Stimulated activated naive CD8-positive, alpha-beta T cell treated with anti-CD3 and anti-CD28 coated beads, Interleukin-15, Interleukin-2, amounts not matched to agents 100 ng/mL and 50 ng/mL, for 24 hours (primary cell): ENCODE measurements around the gene LMF2.

Experiments
- H3K27ac Mint-ChIP-seq: one replicate; pipeline ENCODE4 v1.8.0; 2021; ENCODE audit warnings: mild to moderate bottlenecking, mixed read lengths
- H3K27me3 Mint-ChIP-seq: one replicate; pipeline ENCODE4 v1.8.0; 2021; ENCODE audit warnings: mixed read lengths
- H3K36me3 Mint-ChIP-seq: one replicate; pipeline ENCODE4 v1.8.0; 2021; ENCODE audit warnings: low read depth, mixed read lengths
- H3K4me1 Mint-ChIP-seq: one replicate; pipeline ENCODE4 v1.8.0; 2021; ENCODE audit warnings: low read depth, mixed read lengths
- H3K4me3 Mint-ChIP-seq: one replicate; pipeline ENCODE4 v1.8.0; 2021; ENCODE audit warnings: mild to moderate bottlenecking, mixed read lengths
- H3K9me3 Mint-ChIP-seq: one replicate; pipeline ENCODE4 v1.8.0; 2021; ENCODE audit warnings: mixed read lengths

The LMF2 gene

GRCh38 chr22:50488006-50488677 is 19.4 kb downstream of the LMF2 start:
- Mint-ChIP-seq H3K36me3 (no peaks in the 10 kb centered on the region), H3K4me3 (no peak overlapping the region), H3K27me3 (no peaks in the 10 kb centered on the region), H3K27ac (no peak overlapping the region), H3K4me1 (peaks cover 7% of the 10 kb centered on the region), H3K9me3 (no peaks in the 10 kb centered on the region)

DNA sequence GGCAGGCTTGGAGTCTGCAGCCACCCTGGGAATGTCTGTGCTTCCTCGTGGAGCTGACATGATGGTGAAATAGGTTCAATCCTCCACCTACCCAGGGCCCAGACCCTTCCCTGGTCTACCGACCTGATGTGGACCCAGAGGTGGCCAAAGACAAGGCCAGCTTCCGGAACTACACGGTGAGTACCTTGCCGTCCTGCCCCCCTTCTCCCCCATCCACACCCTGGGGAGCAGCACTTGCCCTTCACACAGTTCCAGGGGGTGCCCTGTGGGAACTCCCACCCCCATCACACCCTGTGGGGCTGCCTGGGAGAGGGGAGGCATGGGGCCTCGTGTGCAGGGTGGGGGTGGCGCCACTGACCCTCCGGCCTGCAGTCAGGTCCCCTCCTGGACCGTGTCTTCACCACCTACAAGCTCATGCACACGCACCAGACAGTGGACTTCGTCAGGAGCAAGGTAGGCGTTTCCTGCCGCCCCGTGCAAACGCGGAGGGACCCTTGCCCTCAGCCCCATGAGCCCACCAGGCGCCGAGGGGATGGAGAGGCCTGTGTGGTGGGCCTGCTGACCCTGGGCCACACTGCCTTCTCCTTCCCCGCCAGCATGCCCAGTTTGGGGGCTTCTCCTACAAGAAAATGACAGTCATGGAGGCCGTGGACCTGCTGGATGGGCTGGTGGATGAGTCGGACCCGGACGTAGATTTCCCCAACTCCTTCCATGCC is 20.1 kb downstream of the LMF2 start:
- Mint-ChIP-seq H3K36me3 (no peaks in the 10 kb centered on the region), H3K27me3 (no peaks in the 10 kb centered on the region), H3K9me3 (no peaks in the 10 kb centered on the region), H3K27ac (no peak overlapping the region), H3K4me1 (peaks cover 7% of the 10 kb centered on the region), H3K4me3 (no peak overlapping the region)

DNA sequence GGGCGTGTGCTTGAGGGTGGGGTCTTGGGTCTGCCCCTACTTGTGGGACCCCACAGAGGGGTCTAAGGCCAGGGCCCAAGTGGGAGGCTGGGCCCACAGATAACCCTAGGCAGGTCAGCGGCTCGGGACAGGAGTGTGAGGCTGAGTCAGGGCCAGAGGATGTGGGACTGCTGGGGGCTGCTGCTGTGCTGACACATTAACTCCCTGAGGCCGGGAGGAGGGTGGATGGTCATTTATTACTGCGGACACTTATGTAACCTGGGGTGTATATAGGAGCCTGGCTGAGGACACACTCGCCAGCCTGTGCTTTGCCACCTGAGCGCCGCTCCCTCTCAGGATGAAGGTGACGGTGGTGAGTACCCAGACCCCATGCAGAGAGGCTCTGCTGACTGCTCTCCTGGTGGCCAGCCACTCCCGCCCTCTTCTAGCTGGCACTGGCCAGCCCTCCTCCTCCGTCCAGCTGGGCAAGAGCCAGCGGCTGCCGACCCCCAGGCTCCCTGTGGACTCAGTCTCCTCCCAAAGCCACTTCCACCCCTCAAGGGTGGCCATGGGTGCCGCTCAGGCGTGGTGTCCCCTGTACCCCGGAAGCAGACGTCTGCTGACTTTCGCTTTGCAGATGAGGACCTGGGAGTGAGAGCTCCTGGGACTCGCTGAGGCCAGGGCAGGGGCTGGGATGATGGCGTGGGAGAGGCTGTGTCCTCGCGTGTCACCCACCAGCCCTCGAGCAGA is 20.8 kb downstream of the LMF2 start, which contains the start of gene MIOX:
TSS of gene MIOX (plus strand) at position 299 of the 729 bp plus-strand sequence. CDS start at position 338, 39 bp downstream.
- Mint-ChIP-seq H3K9me3 (no peaks in the 10 kb centered on the region), H3K36me3 (no peaks in the 10 kb centered on the region), H3K4me1 (peaks cover 7% of the 10 kb centered on the region), H3K27ac (no peak within 1 kb of the TSS), H3K4me3 (no peak within 1 kb of the TSS), H3K27me3 (no peaks in the 10 kb centered on the region)

DNA sequence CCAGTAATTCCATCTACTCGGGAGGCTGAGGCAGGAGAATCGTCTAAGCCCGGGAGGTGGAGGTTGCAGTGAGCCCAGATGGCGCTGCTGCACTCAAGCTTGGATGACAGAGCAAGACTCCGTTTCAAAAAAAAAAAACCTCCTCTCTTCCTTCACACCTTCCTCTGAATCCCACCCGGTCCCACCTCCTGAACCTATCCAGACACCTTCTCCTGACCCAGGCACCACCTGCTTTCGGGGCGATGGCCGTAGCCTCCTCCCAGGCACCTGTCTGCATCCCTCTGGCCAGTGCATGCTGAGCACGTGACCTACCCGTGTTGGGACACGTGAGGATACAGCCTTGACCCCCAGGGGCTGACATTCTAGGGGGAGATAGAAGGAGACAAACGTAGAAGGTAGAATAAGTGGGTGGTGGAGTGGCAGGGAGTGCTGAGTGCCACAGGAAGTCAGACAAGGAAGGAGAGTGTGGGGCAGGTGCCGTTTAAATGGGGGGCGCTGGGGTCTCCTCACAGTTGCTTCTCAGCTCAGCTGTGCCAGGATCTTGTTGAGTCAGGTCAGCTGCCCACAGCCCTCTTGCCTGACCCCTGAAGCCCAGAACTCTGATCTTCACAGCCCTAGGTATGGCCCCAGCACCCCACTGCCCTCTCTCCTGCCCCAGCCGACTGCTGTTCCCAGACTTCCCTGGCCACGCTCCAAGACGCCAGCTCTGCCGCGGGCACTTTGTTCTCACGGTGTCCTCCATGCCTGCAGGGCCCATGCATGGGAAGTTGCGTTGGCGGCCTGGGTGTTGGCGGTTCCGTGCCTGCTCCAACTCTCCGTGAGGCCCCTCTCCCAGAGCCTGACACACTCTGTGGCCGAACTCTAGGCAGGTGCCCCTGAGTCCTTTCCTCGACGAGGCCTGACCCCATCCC is 22.0 kb downstream of the LMF2 start:
- Mint-ChIP-seq H3K27me3 (no peaks in the 10 kb centered on the region), H3K9me3 (no peaks in the 10 kb centered on the region), H3K4me1 (no peaks in the 10 kb centered on the region), H3K36me3 (no peaks in the 10 kb centered on the region), H3K27ac (no peak overlapping the region), H3K4me3 (no peak overlapping the region)

DNA sequence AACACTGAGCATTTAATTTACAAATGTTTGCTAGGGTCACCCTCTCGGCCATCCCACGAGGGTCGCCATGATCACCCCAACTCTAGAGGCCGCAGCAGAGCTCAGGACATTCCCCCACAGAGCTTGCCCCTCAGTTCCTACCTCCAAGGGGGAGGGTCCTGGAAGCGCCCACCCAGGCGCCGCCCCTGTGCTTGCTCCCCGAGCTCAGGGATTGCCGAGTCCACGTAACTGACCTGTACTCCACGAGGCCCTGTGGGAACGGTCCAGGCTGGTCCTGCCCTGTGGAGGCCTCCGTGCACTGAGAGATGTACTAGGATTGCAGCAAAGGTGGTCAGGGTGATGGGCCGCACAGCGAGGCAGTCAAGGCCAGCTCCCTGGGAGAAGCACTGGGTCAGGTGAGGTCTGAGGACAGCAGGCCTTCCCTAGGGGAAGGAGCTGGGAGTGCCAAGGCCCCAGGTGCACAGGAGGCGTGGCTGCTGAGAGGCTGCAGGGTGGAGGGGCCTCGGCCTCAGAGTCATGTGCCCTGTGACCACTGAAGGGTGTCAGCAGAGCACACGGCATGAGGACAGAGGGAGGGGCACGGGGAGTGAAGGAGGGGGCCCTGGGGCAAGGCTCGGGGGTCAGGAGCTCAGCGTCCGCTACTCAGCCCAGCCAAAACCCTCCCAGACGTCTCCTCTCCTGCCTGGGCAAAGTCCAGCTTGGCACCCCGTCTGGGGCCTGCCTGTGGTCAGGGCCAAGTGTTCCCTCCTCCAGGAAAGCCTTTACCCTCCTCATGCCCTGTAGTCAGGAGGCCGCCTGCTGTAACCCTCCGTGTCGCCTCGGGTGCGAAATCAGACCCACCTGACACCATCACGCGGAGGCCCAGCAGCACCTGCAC is 23.3 kb downstream of the LMF2 start:
- H3K4me1 Mint-ChIP-seq = peaks cover 4% of the 10 kb centered on the region
- H3K9me3 Mint-ChIP-seq = no peaks in the 10 kb centered on the region
- no peak overlapping the region for H3K4me3 Mint-ChIP-seq
- H3K27ac Mint-ChIP-seq = no peak overlapping the region
- H3K27me3 Mint-ChIP-seq = peaks cover 10% of the 10 kb centered on the region
- no peaks in the 10 kb centered on the region for H3K36me3 Mint-ChIP-seq

DNA sequence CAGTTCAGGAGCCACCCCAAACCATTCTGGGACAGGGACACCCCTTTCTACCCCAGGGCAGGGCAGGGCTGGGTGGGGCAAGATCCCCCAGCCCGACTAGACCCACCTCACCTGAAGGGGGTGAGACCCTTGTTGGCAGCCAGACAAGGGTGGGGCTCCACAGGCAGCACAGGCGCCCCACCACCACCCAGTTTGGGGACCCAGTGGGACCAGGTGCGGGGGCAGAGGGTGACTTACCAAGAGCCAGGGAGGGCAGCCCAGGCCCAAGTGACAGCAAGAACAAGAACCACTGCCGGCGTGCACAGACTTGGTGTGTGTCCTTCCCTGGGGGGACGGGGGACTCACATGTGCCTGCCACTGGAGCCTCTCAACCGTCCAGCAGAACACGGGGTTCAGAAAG is 23.9 kb downstream of the LMF2 start:
- H3K4me1 Mint-ChIP-seq = peaks cover 4% of the 10 kb centered on the region
- H3K4me3 Mint-ChIP-seq = no peak overlapping the region
- peaks cover 10% of the 10 kb centered on the region for H3K27me3 Mint-ChIP-seq
- no peak overlapping the region for H3K27ac Mint-ChIP-seq
- no peaks in the 10 kb centered on the region for H3K9me3 Mint-ChIP-seq
- H3K36me3 Mint-ChIP-seq = no peaks in the 10 kb centered on the region

GRCh38 chr22:50483106-50483505 is 24.4 kb downstream of the LMF2 start:
- H3K4me3 Mint-ChIP-seq = no peak overlapping the region
- no peaks in the 10 kb centered on the region for H3K36me3 Mint-ChIP-seq

GRCh38 chr22:50482107-50483074 is 25.1 kb downstream of the LMF2 start:
- Mint-ChIP-seq H3K4me3 (peak overlapping the region; percentile 77), H3K9me3 (no peaks in the 10 kb centered on the region), H3K36me3 (no peaks in the 10 kb centered on the region), H3K27me3 (peaks cover 10% of the 10 kb centered on the region), H3K27ac (no peak overlapping the region), H3K4me1 (peaks cover 4% of the 10 kb centered on the region)

More at GRCh38 chr22:50483106-50483505, 24.4 kb downstream of the LMF2 start:
- H3K4me1 Mint-ChIP-seq = peaks cover 4% of the 10 kb centered on the region
- peaks cover 10% of the 10 kb centered on the region for H3K27me3 Mint-ChIP-seq
- H3K9me3 Mint-ChIP-seq = no peaks in the 10 kb centered on the region
- H3K27ac Mint-ChIP-seq = no peak overlapping the region

DNA sequence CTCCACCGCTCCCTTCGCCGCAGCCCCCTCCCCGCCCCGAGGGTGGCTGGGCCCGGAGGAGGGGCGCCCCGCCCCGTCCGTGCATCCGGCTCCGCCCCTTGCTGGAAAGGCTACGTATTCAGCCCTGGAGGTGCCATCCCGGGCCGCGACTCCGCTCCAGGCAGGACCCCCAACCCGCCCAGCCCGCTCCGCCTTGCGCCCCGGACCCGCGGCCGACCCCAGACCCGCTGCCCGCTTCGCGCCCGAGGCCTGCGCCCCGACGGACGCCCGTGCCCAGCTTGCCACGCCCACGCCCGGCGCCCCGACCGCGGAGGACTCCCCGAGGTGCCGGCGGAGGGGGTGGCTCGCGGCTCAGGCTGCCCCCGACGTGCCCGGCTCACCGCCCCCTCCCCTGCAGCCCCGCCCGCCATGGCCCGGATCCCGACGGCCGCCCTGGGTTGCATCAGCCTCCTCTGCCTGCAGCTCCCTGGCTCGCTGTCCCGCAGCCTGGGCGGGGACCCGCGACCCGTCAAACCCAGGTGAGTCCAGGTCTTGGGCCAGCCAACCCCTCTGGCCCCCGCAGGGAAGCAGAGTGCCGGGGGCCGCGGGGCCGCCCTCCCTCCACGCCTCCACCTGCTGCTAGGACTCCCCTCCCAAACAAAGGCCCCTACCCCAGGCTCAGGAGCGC is 25.9 kb downstream of the LMF2 start, which contains the start of gene ADM2:
TSS of gene ADM2 (plus strand) at position 104 of the 667 bp plus-strand sequence. CDS start at position 409, 305 bp downstream.
- H3K27me3 Mint-ChIP-seq = peaks cover 10% of the 10 kb centered on the region
- H3K27ac Mint-ChIP-seq = peak within 1 kb of the TSS; percentile 45
- no peaks in the 10 kb centered on the region for H3K36me3 Mint-ChIP-seq
- peaks cover 4% of the 10 kb centered on the region for H3K4me1 Mint-ChIP-seq
- H3K4me3 Mint-ChIP-seq = peak within 1 kb of the TSS; percentile 77
- H3K9me3 Mint-ChIP-seq = no peaks in the 10 kb centered on the region

GRCh38 chr22:50481045-50481439 is 26.5 kb downstream of the LMF2 start:
- no peaks in the 10 kb centered on the region for H3K9me3 Mint-ChIP-seq
- peaks cover 10% of the 10 kb centered on the region for H3K27me3 Mint-ChIP-seq
- H3K36me3 Mint-ChIP-seq = no peaks in the 10 kb centered on the region
- no peak overlapping the region for H3K27ac Mint-ChIP-seq
- H3K4me1 Mint-ChIP-seq = peaks cover 4% of the 10 kb centered on the region
- peak overlapping the region; percentile 41 for H3K4me3 Mint-ChIP-seq

DNA sequence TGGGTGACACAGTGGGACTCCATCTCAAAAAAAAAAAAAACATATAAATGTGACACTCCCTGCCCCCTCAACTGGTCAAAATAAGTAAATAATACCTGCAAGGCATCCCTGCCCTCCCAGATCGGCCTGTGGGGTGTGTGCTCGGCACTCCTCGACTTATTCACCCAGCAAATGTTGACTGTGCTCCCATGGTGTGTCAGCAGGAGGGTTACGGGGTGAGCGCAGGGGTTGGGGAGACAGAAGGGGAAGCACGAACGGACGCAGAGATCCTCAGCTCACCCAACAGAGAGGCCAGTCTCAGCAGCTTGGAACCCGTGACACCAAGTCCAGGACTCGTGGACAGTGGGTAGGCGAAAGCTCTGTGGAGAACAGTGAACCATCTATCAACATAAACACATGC is 27.8 kb downstream of the LMF2 start:
- H3K9me3 Mint-ChIP-seq = no peaks in the 10 kb centered on the region
- peaks cover 10% of the 10 kb centered on the region for H3K27me3 Mint-ChIP-seq
- peaks cover 4% of the 10 kb centered on the region for H3K4me1 Mint-ChIP-seq
- H3K4me3 Mint-ChIP-seq = peak overlapping the region; percentile 72
- H3K27ac Mint-ChIP-seq = peak overlapping the region; percentile 45
- no peaks in the 10 kb centered on the region for H3K36me3 Mint-ChIP-seq

GRCh38 chr22:50477923-50478322 is 29.6 kb downstream of the LMF2 start:
- Mint-ChIP-seq H3K9me3 (no peaks in the 10 kb centered on the region), H3K4me1 (peaks cover 17% of the 10 kb centered on the region), H3K27ac (no peak overlapping the region), H3K36me3 (no peaks in the 10 kb centered on the region), H3K27me3 (peaks cover 10% of the 10 kb centered on the region), H3K4me3 (no peak overlapping the region)
